A673 (cell line): ENCODE results near the gene CADPS2. TPM values are rescaled to one million over a fixed set of nuclear protein-coding genes. Genes with fewer than 3 reads are reported as not detected.

Experiments used
- BruUV-seq: library from RNA; stranded (reverse); fragments of 400-500 nt; replicated peaks from 2 replicates; lab custom pipeline; 2021; lab: Mats Ljungman, UMichigan
- CTCF ChIA-PET: fragments of 300-600 bp; sonication (Branson Sonifier 250); formaldehyde crosslinking; loops from one replicate; lab custom pipeline; 2022; ENCODE audit warnings: antibody characterized with exemption; lab: Charles Lee
- POLR2A ChIA-PET: fragments of 300-600 bp; sonication (Branson Sonifier 250); formaldehyde crosslinking; loops from one replicate; lab custom pipeline; 2022; ENCODE audit warnings: antibody characterized with exemption; ENCODE audit not compliant: low non-redundant PET; lab: Charles Lee
- DNase-seq: peaks from one replicate; pipeline ENCODE4 v3.0.0-alpha.2; 2015; ENCODE audit warnings: low spot score
- H3K27ac ChIP-seq: fragments of 200-600 bp; sonication (generic); 2 replicates; pipeline ENCODE4 v1.5.1; 2016; ENCODE audit warnings: mixed run types, low read depth, mild to moderate bottlenecking, mixed read lengths, antibody characterized with exemption, low read length; ENCODE audit not compliant: poor library complexity, severe bottlenecking
- H3K27me3 ChIP-seq: fragments of 200-600 bp; sonication (generic); replicated peaks from 2 replicates; pipeline ENCODE4 v1.6.1; 2017; ENCODE audit warnings: mixed run types, low read depth, mild to moderate bottlenecking, mixed read lengths, antibody characterized with exemption, low read length; ENCODE audit not compliant: insufficient read depth, poor library complexity
- H3K36me3 ChIP-seq: fragments of 200-600 bp; sonication (generic); 2 replicates; pipeline ENCODE4 v1.6.1; 2016; ENCODE audit warnings: mixed run types, mild to moderate bottlenecking, mixed read lengths, antibody characterized with exemption, low read length; ENCODE audit not compliant: insufficient read depth, poor library complexity, severe bottlenecking
- H3K4me1 ChIP-seq: fragments of 200-600 bp; sonication (generic); 2 replicates; pipeline ENCODE4 v1.6.1; 2017; ENCODE audit warnings: mixed run types, mild to moderate bottlenecking, mixed read lengths, antibody characterized with exemption, low read length; ENCODE audit not compliant: insufficient read depth, poor library complexity, severe bottlenecking
- H3K4me3 ChIP-seq: fragments of 200-600 bp; sonication (generic); 2 replicates; pipeline ENCODE4 v1.5.1; 2016; ENCODE audit warnings: low read depth, mixed run types, mild to moderate bottlenecking, mixed read lengths, low read length; ENCODE audit not compliant: poor library complexity, severe bottlenecking
- H3K9me3 ChIP-seq: fragments of 200-600 bp; sonication (generic); 2 replicates; pipeline ENCODE4 v1.6.1; 2016; ENCODE audit warnings: mixed run types, low read depth, mild to moderate bottlenecking, mixed read lengths, antibody characterized with exemption, low read length; ENCODE audit not compliant: poor library complexity, severe bottlenecking
- CTCF ChIP-seq: fragments of 300-800, 200-600 bp; sonication (generic); conservative IDR thresholded peaks from 2 replicates; pipeline ENCODE4 v1.5.1; 2017; ENCODE audit warnings: low read depth, mild to moderate bottlenecking, antibody characterized with exemption, low read length, moderate library complexity, mixed read lengths
- EZH2 ChIP-seq: fragments of 200-600 bp; sonication (generic); IDR thresholded peaks from 2 replicates; pipeline ENCODE4 v1.6.1; 2017; ENCODE audit warnings: borderline replicate concordance, low read depth, mild to moderate bottlenecking, mixed read lengths, antibody characterized with exemption, low read length; ENCODE audit not compliant: poor library complexity, severe bottlenecking
- intact Hi-C: fragments of 100-400 bp; cut with micrococcal nuclease; formaldehyde crosslinking; loops from one replicate; pipeline ENCODE4 v1.10.0; 2022; ENCODE audit not compliant: unreplicated experiment
- total RNA-seq: library from RNA; stranded (reverse); gene quantifications from 2 replicates; pipeline ENCODE4 v1.2.3, GENCODE V29; 2021

CADPS2 gene
- total RNA-seq, 1 experiment from 2014 or later: 81.3 TPM

DNA sequence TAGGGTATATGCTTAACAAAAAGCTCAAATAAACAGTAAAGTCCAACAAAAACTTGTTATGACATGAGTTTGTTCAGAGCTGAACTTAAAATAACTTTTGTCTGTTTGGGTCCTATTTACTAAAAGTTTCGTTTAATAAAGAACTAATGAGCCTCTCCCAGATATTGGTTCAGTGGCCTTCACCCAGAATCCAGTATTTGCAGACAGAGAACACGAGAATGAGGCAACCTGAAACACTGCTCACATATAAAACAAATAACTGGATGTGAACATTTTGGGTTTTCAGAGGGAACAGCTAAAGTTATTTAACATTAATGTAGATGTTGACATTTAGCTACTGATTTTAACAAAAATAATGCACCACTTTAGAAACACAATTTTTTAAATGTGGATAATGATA is 285.6 kb downstream of the CADPS2 start:
- no TSS peak for BruUV-seq
- ChIA-PET CTCF (no interaction called here), POLR2A (no interaction called here)
- no peaks in the 10 kb centered on the region for H3K4me1 ChIP-seq
- no peak overlapping the region for H3K4me3 ChIP-seq
- intact Hi-C loops: no loop called here
- H3K27ac ChIP-seq: no peak overlapping the region
- H3K36me3 ChIP-seq: no peaks in the 10 kb centered on the region
- no peaks in the 10 kb centered on the region for H3K9me3 ChIP-seq
- DNase-seq: no peak
- H3K27me3 ChIP-seq: no peaks in the 10 kb centered on the region
- TF ChIP-seq CTCF (no peak), EZH2 (no peak)

DNA sequence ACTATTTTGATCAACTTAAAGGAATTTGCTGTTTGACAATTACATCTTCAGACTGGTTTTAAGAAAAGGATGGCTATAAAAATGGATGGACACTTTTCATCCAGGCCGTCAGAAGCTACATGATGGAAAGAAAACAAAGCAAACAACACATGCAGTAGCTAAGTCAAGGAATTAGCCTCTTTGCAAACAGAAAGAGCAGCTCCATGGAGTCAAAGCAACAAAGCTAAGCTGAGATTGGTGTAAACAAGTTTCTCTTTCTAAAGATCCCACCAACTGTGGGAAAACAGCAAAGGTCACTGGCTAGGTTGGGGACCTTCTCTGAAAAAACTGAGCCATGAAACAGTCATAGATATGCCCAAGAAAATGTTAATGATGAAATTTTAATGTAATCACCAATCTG is 286.2 kb downstream of the CADPS2 start:
- Histone ChIP-seq H3K27me3 (no peaks in the 10 kb centered on the region), H3K4me1 (no peaks in the 10 kb centered on the region), H3K27ac (no peak overlapping the region), H3K36me3 (no peaks in the 10 kb centered on the region), H3K4me3 (no peak overlapping the region), H3K9me3 (no peaks in the 10 kb centered on the region)
- POLR2A ChIA-PET: no interaction called here
- BruUV-seq: no TSS peak
- CTCF ChIA-PET: no interaction called here
- intact Hi-C loops: no loop called here
- TF ChIP-seq EZH2 (no peak), CTCF (no peak)
- DNase-seq: no peak

DNA sequence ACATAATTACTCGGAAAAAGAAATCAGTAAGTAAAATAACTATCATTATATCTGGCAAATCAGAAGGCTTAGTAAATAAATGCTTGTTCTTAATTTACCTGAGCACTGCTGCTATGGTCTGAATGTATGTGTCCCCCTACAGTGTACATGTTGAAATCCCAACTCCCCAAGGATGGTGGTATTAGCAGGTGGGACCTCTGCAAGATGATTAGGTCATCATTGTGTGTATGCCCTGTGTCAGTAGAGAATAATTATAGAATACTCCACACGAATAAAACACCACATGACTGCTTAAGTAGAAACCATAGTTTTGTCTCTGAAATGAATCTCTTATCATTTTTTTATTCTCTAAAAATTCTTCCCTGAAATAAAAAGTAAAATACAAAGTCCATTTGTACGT is 289.0 kb downstream of the CADPS2 start:
- intact Hi-C loops: no loop called here
- H3K9me3 ChIP-seq: no peaks in the 10 kb centered on the region
- POLR2A ChIA-PET: no interaction called here
- BruUV-seq: no TSS peak
- H3K27ac ChIP-seq: no peak overlapping the region
- H3K27me3 ChIP-seq: no peaks in the 10 kb centered on the region
- H3K36me3 ChIP-seq: no peaks in the 10 kb centered on the region
- no peak for DNase-seq
- no peaks in the 10 kb centered on the region for H3K4me1 ChIP-seq
- no peak overlapping the region for H3K4me3 ChIP-seq
- CTCF ChIA-PET: no interaction called here
- no peak for TF ChIP-seq EZH2
- no peak for TF ChIP-seq CTCF
